ENCODE data around the gene NFIX. TPM values are rescaled to one million over a fixed set of nuclear protein-coding genes. Genes with fewer than 3 reads are reported as not detected.
A peak's percentile ranks its signal among the peaks of the same experiment; 100 is the strongest.

The NFIX gene
- total and polyA plus RNA-seq, 2 donors (not counting 3 experiments of a cell fraction or from before 2014, with no cell fraction given), result 9.8 to 37.7 TPM

DNA sequence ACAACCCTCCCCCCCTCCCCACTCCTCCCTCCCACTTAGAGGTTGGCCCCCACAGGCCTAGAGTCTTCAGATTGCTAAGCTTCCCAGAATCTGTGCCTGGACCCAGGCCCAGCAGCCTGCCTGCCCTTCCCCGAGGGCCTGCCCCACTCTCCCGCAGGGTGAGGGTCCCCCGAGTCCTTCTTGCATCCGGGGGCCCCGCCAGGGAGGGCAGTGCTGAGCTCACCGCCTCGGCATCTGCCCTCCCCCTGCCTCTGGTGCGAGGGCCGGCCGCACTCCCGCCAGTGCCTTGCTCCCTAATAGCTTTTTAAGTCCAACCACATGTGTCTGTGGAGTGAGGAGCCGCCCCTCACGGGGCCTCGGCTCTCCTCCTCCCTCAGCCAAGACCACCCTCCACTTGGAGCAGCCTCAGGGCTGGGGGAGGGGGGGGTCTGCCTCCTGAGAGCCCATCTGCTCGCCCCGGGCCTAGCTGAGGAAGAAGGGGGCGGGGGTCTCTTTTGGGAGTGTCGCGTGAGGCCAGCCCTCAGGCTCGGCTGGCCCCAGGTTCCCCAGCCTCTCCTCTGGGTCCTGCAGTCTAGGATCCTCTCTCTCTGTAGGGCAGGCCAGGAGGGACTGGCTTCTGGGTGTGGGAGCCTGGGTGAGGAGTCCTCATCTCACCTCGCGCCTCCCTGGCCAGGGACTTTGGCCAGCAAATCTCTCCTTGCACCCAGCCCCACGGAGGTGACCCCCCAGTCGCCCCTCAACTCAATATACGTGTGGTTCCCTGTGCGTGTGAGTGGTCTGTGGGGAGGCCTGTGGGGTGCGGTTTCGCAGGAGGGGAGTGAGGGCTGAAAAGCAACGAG lies 60.2 kb downstream of the NFIX start:
- H3K9me3 ChIP-seq (replicated peaks; ENCODE audit: control insufficient read depth, insufficient read depth, low read length), result no peaks in the 10 kb centered on the region
- dilution Hi-C loops (cut with MboI; ENCODE audit: extremely low pct_ligation_motif_present, low sequenced_read_pairs), result no loop called here
- intact Hi-C loops (cut with micrococcal nuclease), result no loop called here
- H3K79me2 ChIP-seq (ENCODE audit: control insufficient read depth, insufficient read depth, low read length), result no peaks in the 10 kb centered on the region
- H3K4me2 ChIP-seq (ENCODE audit: insufficient read depth, low read length), result no peak overlapping the region
- DNase-seq (ENCODE audit: low read depth, low spot score) (peak; percentile 56), FAIRE-seq (peak; percentile 28)
- no TSS peak for BruUV-seq (replicated peaks)
- H3K4me1 ChIP-seq (ENCODE audit: control insufficient read depth, extremely low read depth, insufficient read depth, low read length), result peaks cover 65% of the 10 kb centered on the region
- CTCF ChIA-PET, result interaction anchor here (0.7 to 15.7 kb wide), 13 partner anchors 13 to 534 kb away, joined by 3 to 463 read pairs (median 4); no protein-coding TSS in a partner anchor
- POLR2A ChIA-PET, result interaction anchor here (0.7 to 0.9 kb wide), 2 partner anchors 39 to 78 kb away, joined by 3 read pairs; no protein-coding TSS in a partner anchor
- peak overlapping the region; percentile 33 for H3K9ac ChIP-seq (replicated peaks; ENCODE audit: extremely low read depth, insufficient read depth, low read length)
- no peaks in the 10 kb centered on the region for H4K20me1 ChIP-seq (replicated peaks; ENCODE audit: control insufficient read depth, extremely low read depth, insufficient read depth, low read length)
- peak overlapping the region; percentile 14 for H2AFZ ChIP-seq (ENCODE audit: low read depth, low read length)
- H3K27ac ChIP-seq (ENCODE audit: insufficient read depth, low read depth, low read length), result peak overlapping the region; percentile 61
- no peaks in the 10 kb centered on the region for H3K27me3 ChIP-seq (ENCODE audit: control insufficient read depth in 2 of 2, insufficient read depth in 2 of 2, low read length in 2 of 2)
- H3K4me3 ChIP-seq (replicated peaks in 1 of 3; ENCODE audit: insufficient read depth in 1 of 3, low read depth in 1 of 3, low read length in 3 of 3), result no peak overlapping the region
- H3K36me3 ChIP-seq (ENCODE audit: control insufficient read depth in 2 of 2, extremely low read depth in 1 of 2, insufficient read depth in 2 of 2, low read length in 2 of 2), result no peaks in the 10 kb centered on the region
- no peaks in the 10 kb centered on the region for H3K9me1 ChIP-seq (replicated peaks; ENCODE audit: control insufficient read depth, extremely low read depth, insufficient read depth, low read length)
- TF ChIP-seq GATA2 (IDR thresholded peaks at IDR 0.05; ENCODE audit: insufficient read depth, insufficient read length, low read depth, low read length), result no peak
- TF ChIP-seq, protein P1, sequence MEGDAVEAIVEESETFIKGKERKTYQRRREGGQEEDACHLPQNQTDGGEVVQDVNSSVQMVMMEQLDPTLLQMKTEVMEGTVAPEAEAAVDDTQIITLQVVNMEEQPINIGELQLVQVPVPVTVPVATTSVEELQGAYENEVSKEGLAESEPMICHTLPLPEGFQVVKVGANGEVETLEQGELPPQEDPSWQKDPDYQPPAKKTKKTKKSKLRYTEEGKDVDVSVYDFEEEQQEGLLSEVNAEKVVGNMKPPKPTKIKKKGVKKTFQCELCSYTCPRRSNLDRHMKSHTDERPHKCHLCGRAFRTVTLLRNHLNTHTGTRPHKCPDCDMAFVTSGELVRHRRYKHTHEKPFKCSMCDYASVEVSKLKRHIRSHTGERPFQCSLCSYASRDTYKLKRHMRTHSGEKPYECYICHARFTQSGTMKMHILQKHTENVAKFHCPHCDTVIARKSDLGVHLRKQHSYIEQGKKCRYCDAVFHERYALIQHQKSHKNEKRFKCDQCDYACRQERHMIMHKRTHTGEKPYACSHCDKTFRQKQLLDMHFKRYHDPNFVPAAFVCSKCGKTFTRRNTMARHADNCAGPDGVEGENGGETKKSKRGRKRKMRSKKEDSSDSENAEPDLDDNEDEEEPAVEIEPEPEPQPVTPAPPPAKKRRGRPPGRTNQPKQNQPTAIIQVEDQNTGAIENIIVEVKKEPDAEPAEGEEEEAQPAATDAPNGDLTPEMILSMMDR (IDR thresholded peaks at IDR 0.05; ENCODE audit: extremely low read depth in 1 of 2, insufficient read depth in 1 of 2, low read depth in 1 of 2, low read length in 2 of 2), result peak in 1 of 2 donors; percentile 16

All from endothelial cell of umbilical vein (primary cell).